ENCODE results near the gene EFNB2.

EFNB2 gene

DNA sequence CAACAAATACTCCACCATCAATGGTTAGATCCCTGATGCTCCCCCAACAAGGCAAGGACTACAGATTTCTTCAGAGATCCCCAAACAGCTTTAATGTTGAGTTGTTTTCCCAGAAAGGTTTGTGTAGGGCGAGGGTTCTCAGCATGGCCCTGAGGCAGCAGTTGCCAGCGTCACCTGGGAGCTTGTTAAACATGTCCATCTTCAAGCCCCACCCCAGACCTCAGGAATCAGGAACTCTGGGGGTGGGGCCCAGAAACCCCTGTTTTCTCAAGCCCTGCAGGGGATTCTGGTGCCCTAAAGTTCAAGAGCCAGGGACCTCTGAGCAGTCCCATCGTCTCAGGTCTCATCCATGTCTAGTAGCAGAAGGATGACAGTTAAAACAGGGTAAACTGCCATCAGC, 9.6 kb downstream of the EFNB2 start:
- no peak for DNase-seq (ENCODE audit: low spot score)

DNA sequence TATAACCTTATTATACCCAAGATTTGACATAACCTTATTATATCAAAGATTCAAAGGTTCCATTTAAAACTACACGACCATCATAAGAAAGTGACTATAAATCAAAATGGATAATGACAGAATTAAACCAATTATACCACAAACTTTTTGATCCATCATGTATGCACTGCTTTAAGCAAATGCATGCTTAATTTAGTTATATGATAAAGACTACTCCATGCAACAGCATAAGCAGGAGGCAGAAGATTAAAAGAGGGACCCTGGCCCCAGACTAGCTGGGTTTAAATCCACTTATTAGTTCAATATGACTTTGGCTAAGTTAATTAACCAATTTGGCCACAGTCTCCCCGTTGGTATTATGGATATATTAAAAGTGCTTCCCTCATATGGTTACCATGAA, 11.4 kb downstream of the EFNB2 start:
- no peak for DNase-seq (ENCODE audit: low spot score)

DNA sequence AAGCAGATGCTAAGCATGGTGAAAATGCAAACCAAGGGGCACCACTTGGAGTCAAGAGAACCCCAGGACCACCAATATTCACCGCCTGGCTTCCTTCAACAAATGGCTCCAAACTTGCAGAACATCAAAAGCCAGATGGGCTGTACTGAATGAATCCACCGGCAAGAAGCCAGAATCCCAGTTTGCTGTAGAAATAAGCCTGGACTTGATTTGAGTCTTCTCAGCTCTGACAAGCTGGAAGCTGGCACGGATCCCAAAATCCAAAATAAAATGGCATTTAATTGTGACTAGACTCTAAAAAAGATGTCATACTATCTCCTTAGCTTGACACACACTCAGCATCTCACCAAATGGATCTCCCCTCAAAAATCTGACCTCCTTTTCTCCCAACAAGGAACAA, 11.9 kb downstream of the EFNB2 start:
- DNase-seq (ENCODE audit: low spot score): no peak

DNA sequence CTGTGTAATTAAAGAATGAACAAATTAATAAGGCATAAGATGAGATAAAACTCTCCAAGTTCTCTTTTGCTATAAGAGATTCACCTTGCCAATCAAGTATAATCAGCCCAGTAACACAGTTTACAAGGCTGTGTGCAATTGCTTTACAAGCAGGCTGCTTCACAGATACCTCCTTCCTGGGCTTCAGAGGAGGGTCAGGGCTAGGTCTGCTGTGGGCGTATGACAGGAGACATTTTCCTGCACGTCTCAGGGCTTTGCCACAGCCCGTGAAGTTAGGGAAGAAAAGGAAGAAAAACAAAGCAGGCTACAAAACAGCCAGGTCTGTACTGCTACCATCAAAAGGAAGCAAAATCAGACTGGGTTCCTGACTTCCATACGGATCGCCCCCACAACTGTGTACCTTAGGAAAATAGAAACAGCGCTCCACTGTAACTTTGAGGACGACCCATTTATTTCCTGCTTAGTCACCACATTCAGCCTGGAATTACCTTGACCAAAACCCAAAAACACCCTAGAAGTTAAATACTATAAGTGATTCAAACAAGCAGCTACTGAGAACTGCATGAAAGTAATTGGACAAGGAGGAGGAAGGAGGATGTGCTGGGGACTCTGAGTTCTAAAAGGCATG, 12.4 kb downstream of the EFNB2 start:
- DNase-seq (ENCODE audit: low spot score): no peak

DNA sequence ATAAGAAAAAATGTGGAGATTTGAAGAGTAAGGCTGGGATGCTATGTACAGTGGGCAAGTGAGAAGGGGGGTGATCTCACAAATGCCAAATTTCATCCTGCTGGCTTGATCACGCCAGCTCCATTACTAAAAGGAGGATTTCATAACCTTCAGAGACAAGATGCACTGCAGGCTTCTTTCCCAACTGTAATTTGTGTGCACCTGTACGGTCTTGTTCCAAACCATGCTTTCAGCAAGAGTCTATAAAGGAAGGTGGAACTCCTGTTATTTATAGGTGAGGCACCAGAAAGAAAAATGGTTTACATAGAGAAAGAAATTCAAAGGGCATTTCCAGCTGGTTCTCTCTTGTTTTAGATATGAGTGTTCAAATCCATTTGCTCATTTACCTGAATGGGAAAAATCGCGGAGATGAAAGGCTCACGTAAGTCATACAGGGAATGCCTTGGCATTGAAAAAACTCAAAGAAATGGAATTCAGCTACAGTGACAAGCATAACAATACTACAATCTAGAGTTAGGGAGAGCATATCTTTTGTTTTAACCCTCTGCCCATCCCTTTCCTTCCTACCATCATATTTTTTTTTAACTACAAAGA, 13.3 kb downstream of the EFNB2 start:
- no peak for DNase-seq (ENCODE audit: low spot score)

DNA sequence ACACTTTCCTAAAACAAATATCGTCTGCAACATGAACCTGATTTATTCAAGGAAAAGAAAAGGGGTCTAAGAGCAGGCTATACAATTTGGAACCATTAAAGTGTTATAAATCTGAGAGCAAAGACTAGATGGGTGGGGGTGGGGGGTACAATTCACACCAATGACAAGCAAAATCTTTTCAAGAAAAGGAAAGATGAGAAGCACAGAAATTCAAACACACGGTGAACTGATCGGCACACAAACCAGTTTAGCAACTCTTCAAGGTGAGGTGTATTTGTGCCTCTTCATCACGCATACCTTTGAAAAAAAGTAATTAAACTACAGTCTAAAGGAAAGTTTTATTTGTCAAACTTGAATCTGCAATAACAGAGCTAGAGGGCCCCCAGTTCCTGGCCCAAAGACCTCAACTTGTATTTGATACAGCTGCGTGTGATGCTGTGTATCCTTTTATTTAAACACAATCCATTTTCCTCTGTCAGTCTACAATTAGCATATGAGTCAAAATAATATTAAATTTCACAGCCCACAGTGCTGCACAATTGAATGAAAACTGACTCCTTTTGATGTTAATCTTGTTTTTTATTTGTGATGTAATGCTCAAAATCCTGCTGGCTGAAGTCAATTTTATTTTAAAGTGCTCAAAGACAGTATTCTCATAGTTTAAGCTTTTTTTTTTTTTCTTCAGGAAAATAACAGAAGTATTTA, 14.2 kb downstream of the EFNB2 start:
- no peak for DNase-seq (ENCODE audit: low spot score)

DNA sequence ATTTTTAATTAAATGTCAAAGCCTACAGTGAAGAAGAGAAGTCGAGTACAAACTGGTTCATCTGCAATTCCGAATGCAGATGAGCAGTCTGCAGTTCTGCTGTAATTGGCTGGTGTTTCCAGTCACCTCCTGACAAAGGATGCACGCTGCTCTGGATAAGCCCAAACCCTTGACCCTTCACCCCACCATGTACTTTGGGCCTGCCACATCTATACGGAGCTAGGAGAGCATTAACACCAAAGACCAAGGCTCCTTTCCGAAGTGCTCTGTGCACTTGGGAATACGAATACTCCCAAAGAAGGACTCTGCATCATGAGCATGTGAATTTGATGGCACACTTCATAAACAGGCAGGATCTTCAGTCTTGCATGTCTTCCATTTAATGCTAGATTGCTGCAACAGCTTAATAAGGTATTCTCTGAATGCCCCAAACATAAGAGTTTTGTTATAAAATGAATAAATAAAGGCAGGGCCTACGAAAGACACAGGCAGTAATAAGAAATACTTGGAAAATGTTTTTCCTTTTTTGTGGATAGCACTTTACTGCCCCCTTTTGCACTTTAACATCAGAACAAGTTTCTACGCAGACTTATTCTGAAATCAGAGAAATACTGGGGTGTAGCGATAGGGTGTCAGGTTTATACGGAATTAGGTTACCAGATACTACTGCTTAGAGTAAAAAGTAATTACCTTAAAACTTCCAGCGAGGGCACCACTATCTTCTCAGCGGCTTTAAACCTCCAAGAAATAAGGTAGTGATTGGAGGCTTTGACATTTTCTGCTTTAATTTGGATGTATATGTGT, 15.0 kb downstream of the EFNB2 start:
- no peak for DNase-seq (ENCODE audit: low spot score)

DNA sequence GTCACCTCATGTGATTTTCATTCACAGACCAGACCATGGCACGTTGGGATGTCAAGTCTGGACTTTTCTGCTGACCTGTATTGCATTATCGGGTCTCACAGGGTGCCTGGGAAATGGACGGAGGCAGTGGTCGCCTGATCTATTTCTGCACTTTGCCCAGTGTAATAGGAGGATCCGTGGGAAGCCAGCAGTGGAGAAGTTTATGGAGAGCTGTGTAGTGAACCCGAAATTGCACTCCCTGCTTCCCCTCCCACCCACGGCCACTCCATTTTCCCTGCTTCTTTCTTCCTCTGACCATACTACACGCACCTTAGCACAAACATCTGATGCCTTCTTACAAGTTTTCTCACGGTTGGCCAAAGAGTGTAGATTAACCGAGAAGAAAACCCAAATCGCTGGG, 16.9 kb downstream of the EFNB2 start:
- DNase-seq (ENCODE audit: low spot score): no peak

DNA sequence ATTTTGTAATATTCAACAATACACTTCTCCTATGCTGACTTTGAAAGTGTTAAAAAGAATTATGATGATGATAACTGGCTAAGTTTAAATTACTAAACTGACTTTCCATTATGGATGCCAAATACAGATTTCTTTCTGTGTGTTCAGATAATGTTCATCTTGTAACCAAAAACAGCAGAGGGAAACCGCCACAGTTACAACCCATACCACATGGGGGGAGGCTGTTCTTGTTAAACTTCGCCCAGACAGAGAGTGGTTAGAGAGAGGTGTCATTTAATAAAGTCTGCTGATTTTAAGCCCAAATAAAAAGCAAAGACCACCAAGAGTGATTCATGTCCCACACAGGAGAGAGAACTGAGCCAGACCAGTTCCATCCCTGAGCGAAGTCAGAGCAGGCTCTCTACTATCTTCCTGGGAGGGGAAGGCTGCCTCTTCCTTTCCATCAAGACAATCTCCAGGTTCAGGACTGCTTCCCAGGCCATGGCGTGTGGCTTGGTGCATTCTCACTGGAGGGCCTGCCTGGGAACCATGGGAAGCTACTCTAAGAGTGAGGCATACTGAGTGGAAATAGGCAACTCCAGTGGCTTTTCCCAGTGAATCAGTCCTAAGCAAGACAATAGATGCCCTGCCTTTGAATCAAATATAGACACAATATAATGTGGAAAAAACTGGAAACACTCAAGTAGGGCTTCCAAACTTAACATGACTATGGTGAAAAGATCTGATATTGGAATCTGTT, 18.2 kb downstream of the EFNB2 start:
- DNase-seq (ENCODE audit: low spot score): no peak

DNA sequence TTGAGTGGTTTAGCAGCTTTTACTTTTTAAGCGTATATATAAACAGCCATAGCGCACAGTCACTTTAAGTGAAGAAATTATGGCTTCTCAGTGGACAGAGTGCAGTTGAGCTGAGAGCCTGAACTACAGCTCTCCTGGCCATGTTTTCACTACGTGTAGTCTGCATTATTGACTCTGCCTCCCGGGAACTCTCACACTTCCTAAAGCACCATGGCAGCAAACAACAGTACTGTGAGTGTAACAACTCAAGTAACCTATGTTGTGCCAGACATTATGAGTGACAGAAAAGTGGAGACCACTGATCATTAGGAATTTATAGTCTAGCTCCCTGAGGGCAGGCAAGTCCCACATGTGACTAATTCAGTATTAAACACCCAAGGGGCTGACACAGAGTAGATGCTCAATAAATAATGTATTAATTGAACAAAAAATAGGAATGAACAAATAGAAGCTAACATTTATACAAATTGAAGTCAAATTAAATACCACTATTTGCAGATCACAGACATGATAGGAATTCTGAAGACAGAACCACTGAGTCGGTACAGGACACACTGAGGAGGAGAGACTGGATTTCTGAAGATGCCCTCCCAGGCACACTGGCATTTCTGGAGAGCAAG, 19.7 kb downstream of the EFNB2 start:
- DNase-seq (ENCODE audit: low spot score): no peak

DNA sequence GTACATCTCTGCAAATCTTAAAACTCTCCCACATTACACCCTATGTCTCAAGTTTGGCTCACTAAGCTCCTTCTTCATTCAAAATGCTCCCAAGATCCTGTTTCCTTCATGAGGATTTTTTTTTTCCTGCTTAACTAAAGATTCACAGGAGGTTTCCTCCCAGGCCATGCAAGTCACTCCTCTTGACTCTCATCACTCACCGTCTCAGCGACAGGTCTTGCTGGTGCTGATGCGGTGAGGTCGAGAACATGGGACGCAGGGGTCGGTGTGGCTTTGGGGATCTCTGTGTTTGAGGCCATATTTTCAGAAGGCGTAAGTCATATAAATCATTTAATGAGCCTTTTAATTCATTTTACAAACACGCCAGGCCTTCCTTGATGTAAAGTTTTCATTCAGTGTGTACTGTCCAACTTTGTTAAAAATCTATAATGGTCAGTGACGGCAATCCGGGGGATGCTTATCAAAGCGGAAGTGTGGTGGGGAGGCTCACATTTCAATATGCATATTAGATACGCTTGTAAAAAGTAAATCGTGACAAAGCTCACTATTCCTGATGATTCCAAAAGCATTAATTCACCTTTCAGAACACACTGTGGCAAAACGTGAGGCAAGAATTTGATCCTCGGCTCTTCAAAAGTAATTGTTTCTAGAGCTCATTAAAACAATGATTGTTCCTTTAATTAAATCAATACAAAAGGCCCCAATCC, 20.4 kb downstream of the EFNB2 start:
- no peak for DNase-seq (ENCODE audit: low spot score)

DNA sequence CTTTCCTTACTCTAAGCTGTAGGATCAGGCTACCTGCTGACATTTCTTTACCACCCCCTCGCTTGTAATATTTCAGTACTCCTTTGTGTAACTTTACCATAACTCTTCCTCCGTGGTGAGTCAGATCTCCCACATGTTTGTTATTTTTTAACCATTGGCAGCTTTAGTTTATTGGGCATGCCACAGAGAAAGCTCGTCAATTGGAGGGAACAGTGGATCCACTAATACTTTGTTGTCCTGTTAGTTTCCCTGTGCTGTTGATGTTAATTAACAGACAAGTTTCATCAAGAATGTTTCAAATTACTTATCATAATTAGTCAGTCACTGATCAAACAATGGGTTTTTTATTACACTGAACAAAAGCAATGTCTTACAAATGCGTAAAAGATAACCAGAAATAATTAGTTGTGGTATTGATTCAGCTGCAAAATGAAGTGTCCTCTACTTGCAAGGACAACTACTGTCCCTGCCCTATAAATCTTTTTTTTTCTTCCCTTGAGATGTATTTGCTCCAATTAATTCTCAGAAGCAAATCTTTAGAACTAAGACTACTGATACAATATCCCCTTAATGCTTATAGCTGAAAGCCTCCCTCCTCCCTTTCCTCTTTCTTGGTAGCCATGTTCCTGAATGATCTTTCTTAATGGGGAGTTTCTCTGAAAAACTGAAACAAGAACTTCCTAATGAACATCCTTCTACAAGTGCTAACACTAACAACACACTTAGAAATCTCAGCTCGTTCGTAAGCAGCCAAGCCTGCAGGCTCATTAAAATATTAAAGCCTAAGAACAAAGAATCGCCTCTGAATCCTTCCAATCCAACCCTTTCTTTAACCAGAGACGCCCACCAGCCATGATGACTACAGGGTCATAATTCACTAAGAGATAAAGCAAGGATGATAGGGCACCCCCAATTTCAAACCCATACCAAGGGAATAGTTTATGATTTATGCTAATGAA, 22.2 kb downstream of the EFNB2 start:
- DNase-seq (ENCODE audit: low spot score): no peak

DNA sequence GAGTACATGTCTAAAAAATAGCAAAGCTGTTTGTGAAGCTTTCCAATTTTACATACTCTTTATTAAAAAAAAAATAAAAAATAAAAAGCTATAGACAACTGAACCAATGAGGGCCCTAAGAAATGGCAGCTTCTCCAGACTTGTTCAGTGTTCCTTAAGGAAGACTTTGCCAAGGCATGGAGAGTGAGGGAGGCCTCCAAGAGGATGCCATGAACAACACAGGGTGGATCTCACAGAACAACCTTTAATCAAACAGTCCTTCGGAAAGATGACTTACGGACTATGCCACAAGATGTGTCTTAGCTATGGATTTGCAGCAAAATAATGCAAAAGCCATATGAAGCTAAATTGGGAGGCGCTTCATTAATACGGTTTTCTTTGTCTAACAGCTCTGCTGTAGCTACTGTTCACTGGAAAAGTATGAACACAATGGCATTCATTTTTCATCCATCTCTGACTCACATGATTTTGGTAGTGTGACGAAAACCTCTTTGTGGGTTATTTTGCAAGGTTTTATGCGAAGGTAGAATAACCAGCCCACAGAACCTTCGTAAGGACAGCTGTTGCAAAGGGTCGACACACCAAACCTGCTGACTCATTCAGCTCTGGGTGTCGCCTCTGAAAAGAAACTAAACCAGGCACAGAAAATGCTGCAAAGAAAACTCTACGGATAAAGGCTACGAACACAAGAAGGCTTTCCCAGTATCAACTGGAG, 27.7 kb downstream of the EFNB2 start:
- DNase-seq (ENCODE audit: low spot score): no peak

DNA sequence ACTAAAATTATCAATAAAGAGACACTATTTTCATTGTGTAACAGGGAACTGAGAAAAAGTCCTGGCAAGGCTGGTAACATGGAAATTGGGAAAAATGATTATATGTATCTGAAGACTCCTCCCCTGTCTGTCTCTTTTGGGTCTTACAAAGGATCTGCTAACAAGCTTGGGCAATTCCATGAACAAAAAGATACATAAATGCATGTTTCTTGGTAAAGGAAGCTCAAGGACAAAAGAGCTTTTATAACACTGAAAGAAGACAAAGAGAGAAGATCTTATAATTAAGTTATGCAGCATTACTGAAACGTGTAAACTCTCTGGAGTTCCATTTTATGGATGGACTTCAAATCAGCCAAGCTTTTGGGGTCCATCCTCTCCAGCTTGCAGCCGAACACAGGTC, 29.2 kb downstream of the EFNB2 start:
- DNase-seq (ENCODE audit: low spot score): no peak

DNA sequence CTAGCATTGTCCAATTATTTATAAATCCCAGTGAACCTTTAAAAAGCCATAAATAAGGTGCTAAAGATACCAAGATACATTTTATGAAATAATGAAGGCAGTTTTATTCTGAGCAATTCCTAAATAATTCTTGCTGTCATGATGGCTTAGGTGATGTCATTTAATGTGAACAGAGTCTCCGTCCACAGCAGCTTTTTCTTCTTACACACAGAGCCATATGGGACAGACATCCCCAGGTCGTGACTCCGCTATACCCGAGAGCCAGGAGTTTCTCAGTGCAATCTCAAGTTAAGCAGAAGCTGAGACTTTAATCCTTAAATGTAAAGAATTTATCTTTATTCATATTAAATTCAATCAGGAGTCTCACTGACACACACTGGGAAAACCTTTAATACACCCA, 29.7 kb downstream of the EFNB2 start:
- DNase-seq (ENCODE audit: low spot score): no peak

DNA sequence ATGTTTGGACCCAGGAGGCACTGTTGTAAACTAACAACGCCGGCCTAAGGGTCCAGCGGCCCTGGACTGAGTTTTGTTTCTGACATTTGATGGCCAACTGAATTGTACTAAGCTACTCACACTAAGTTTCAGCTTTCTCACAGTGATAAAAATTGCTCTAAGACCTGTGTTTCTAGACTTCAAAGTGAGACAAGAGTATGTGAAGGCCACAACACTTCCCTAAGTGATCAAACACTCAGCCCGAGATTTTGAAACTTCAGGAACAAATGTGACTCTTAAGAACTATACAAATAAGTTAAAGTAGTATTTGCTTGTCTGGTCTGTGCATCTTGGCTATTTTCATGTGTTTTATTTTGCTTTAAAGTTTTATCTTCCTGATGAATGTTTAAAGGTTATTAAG, 30.2 kb downstream of the EFNB2 start:
- no peak for DNase-seq (ENCODE audit: low spot score)

DNA sequence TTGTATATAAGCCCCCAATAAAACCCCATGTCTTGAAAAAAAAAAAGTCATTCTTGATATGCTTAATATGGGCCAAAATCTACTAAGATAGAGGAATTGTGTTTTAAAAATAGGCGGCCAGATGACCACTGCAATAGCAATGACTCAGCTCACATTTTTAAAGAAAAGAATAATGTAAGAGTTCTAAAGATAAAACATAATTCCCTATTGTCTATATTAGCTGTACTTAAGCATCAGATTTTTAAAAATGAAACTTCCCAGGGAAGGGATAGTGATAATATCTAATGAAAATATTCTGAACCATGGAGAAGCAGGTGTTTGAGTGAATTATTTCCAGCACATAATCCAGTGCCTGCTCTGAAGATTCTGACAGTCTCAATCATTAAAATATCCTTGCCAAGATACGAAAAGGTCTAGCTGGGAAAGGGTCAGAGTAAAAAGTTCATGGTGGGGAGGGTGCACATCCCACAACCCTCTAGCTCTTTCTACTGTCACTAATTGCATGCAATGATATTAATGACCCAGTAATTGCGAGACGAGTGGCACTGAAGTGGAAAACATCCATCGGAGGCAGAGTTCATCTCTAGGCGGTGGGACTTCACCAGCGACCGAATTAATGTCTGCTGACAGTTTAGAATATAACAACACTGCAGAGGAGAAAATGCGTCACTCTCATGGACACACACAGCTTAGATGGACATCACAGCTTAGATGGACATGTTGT, 31.6 kb downstream of the EFNB2 start:
- DNase-seq (ENCODE audit: low spot score): no peak

DNA sequence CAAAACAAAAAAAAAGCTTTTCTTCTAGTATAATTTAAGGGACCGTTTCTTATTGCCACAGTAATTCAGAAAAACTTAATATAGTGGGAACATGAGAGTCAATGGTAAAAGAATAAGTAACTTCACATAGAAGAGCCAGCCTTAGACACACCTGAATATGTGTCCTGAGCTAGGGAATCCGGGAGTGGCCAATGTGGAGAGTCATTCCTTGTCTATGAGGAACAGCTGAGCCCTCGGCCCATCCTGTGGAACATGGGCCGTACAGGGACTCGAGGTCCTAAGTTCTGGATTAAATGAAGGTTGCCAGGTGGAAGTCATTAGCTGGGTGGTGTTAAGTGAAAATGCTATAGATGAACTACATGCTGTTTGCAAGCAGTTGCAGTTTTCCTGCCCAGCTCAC, 32.2 kb downstream of the EFNB2 start:
- no peak for DNase-seq (ENCODE audit: low spot score)

DNA sequence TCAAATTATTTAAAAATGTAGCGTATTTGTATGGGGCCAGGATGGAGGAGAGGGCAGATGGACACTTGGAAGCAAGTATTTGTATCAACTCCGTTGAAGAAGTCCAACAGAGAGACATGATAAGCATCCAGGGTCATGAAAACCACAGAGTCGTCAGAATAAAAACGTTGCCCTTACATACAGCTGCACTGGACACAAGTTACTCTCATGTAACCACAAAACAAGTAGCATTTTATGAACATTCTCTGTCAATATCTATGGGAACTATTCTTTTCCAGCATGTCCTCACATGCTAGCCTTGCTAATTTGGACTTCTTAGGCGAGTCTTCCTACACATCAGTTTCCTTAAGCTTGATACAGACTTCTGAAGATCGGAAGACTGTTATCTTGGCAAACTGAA, 35.0 kb downstream of the EFNB2 start:
- no peak for DNase-seq (ENCODE audit: low spot score)

Measured in CD4-positive, alpha-beta T cell treated with Interleukin-2 at 100 ng/mL for 4 hours (primary cell).